GM06990 (cell line): ENCODE results near the gene PTPRH.
A peak's percentile ranks its signal among the peaks of the same experiment; 100 is the strongest.
"Not testable (repeated sequence)": the region's sequence is repeated elsewhere in the genome, so short reads cannot be mapped to it uniquely, and the experiment has no call there.

Experiments
- DNase-seq: peaks from one replicate; pipeline ENCODE4 v3.0.0-alpha.2; 2011; ENCODE audit not compliant: insufficient read length; ENCODE audit errors: extremely low read depth
- H3K27me3 ChIP-seq: replicated peaks from 2 replicates; pipeline ENCODE4 v1.6.0; 2011; ENCODE audit warnings: low read length; ENCODE audit not compliant: control insufficient read depth, insufficient read depth
- H3K36me3 ChIP-seq: 2 replicates; pipeline ENCODE4 v1.5.1; 2011; ENCODE audit warnings: low read length; ENCODE audit not compliant: control insufficient read depth, insufficient read depth
- H3K4me3 ChIP-seq: replicated peaks from 2 replicates; pipeline ENCODE4 v1.5.1; 2011; ENCODE audit warnings: low read depth, mild to moderate bottlenecking, control low read depth, low read length
- TF ChIP-seq, protein P1 (sequence below): IDR thresholded peaks from 2 replicates; pipeline ENCODE4 v1.5.1; 2011; ENCODE audit warnings: low read length, control low read depth, mild to moderate bottlenecking, inconsistent platforms; ENCODE audit not compliant: insufficient read depth, poor library complexity, severe bottlenecking

Gene PTPRH

DNA sequence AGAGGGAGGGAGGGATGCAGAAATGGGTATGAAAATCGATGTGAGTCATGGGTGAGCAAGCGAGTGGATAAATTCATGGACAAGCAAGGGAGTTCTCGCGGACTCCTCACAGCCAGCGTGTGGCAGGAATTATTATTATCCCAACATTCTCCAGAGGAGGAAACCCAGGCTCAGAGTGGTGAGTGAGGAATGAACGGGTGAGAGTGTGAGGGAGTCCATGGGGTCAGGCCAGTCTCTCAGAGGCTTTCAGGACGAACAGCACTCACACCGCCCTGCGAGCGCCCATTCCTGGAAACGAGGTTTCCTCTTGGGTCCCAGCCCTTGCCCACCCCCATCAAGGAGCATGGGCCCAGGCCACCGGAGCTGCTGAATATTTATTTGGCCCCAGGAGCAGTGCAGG is 36.6 kb downstream of the PTPRH start:
- no peak overlapping the region for H3K4me3 ChIP-seq
- no peaks in the 10 kb centered on the region; the same call in none of the 2 replicates for H3K27me3 ChIP-seq
- no peaks in the 10 kb centered on the region for H3K36me3 ChIP-seq
- no peak for DNase-seq
- TF ChIP-seq, protein P1, sequence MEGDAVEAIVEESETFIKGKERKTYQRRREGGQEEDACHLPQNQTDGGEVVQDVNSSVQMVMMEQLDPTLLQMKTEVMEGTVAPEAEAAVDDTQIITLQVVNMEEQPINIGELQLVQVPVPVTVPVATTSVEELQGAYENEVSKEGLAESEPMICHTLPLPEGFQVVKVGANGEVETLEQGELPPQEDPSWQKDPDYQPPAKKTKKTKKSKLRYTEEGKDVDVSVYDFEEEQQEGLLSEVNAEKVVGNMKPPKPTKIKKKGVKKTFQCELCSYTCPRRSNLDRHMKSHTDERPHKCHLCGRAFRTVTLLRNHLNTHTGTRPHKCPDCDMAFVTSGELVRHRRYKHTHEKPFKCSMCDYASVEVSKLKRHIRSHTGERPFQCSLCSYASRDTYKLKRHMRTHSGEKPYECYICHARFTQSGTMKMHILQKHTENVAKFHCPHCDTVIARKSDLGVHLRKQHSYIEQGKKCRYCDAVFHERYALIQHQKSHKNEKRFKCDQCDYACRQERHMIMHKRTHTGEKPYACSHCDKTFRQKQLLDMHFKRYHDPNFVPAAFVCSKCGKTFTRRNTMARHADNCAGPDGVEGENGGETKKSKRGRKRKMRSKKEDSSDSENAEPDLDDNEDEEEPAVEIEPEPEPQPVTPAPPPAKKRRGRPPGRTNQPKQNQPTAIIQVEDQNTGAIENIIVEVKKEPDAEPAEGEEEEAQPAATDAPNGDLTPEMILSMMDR = no peak

DNA sequence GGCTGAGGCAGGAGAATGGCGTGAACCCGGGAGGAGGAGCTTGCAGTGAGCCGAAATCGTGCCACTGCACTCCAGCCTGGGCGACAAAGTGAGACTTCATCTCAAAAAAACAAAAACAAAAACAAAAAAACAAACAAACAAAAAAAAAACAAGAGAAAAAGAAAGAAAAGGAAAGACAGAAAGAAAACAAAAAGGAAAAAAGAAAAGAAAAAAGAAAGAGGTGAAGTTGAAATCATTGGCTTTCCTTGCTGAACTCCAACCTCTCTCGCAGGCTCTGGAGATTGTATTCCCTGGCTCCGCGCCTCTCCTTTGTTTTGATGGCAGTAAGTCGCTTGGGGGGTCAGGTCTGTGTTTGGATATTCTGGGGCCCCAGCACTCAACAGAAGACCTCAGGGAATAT is 37.0 kb downstream of the PTPRH start:
- H3K27me3 ChIP-seq, H3K4me3 ChIP-seq, DNase-seq, H3K36me3 ChIP-seq: not testable (repeated sequence)

DNA sequence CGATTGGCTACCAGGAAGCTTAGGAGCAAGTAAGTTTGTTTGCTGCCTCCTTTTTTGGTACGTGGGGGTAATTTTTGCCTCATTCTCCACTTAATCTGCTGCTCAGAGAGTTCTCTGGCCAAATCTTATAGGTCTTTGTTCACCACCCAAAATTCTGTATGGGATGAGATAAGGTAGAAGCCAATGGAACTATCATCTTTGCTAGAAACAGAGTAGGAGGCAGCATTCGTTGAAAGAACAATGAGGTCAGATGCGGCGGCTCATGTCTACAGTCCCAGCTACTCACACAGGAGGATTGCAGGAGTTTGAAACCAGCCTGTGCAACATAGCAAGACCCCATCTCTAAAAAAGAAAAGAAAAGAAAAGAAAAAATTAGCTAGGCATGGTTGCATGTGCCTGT is 37.9 kb downstream of the PTPRH start:
- no peak for DNase-seq
- no peak overlapping the region for H3K4me3 ChIP-seq
- no peaks in the 10 kb centered on the region; the same call in 1 of the 2 replicates for H3K27me3 ChIP-seq
- H3K36me3 ChIP-seq = no peaks in the 10 kb centered on the region
- TF ChIP-seq, protein P1 = no peak

DNA sequence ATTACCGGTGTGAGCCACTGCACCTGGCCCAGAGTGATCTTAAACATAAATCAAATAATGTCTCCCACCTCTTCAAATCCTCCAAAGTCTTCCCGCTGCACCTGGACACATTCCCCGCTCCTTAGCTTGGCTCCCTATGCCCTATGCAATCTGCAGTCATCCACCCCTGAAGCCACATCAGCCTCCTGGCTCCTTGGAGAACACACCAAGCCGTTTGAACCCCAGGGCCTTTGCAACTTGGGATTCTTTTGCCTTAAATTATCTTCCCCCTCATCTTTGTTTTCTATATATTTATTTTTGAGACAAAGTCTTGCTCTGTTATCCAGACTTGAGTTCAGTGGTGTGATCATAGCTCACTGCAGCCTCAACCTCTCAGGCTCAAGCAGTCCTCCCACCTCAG is 40.2 kb downstream of the PTPRH start:
- H3K27me3 ChIP-seq = no peaks in the 10 kb centered on the region; the same call in 1 of the 2 replicates
- no peak for DNase-seq
- TF ChIP-seq, protein P1 = no peak
- H3K4me3 ChIP-seq = no peak overlapping the region
- no peaks in the 10 kb centered on the region for H3K36me3 ChIP-seq

DNA sequence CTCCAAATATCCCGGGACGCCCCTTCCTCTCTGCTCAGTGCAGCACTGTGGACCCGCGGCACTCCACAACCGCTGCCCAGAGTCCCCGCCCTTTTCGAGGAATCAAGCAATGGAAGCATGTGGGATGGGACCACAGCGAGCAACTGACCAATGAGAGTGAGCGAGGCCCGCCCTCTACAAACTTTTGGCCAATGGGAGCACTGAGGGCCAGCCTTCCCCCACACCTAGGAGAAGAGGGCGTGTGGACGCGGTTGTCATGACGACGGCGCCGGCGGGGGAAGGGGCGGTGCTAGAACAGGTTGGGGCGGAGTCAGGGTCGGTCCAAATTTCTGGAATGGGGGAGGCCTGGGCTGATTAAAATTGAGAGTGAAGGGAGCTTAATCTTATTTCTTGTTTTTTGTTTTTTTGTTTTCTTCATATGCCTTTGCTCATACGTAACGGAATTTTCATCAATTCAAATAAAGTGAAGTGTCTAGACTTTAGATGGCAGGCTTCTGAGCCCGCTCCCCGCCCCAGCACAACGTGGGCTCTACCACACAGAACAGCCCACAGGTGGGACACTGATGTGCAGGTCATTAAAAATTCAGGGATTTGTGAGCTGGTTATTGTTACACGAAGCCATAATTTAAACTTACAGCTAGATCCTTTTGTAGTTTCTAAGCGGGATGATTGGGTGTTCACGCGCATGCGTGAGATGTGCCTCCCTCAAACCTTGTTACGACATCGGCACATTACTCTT is 42.6 kb downstream of the PTPRH start, which contains the start of gene DNAAF3:
DNAAF3 (minus strand) TSS at position 84 of the 739 bp plus-strand sequence. CDS start 200 bp downstream, outside the sequence.
- DNase-seq = peak; percentile 89

DNA sequence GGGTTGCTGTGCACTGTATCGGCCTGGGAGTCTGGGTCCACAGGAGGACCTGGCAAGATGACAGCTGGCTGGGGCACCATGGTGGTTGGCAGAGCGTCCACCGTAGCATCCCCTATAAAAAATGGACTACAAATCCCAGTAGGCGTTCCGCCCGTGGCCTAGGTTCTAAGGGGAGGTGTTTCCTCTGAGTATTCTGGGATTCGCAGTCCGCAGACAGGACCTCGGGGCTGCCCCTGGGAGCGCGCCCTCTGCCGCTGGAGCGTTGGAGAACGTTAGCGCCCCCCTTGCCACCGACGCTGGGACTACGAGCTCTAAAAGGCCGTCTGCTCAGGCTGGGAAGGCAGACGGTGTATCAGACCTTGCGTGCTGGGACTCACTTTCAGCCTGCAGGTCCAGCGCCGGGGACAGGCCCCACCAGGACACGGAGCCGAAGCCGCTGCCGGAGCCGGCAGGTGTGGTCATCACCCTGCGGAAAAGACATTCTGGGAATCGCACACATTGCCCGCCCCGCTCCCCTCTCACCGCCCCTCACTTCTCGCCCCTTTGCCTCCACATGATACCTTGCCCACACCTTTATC is 43.3 kb downstream of the PTPRH start:
- Histone ChIP-seq H3K4me3 (peak overlapping the region; percentile 51), H3K36me3 (no peaks in the 10 kb centered on the region), H3K27me3 (no peaks in the 10 kb centered on the region)
- TF ChIP-seq, protein P1 = peak; percentile 49
- DNase-seq = peak; percentile 75

More for the DNA sequence above, 42.6 kb downstream of the PTPRH start, which contains the start of gene DNAAF3:
- Histone ChIP-seq H3K36me3 (no peaks in the 10 kb centered on the region), H3K27me3 (no peaks in the 10 kb centered on the region), H3K4me3 (peak within 1 kb of the TSS; percentile 51)
- TF ChIP-seq, protein P1 = no peak
